Trophoblast cell (in vitro differentiated cells and primary cell): Measurements from ENCODE around the gene VPS16.

Experiments
- DNase-seq, 2 donors: peaks; one replicate each; pipeline ENCODE4 v3.0.0-alpha.2; 2016
- H2AFZ ChIP-seq: 2 replicates; pipeline ENCODE4 v1.6.1; 2013; ENCODE audit warnings: low read length, moderate library complexity, mild to moderate bottlenecking; ENCODE audit not compliant: insufficient read depth, poor library complexity
- H2AK5ac ChIP-seq: 2 replicates; pipeline ENCODE4 v1.6.1; 2013; ENCODE audit warnings: mild to moderate bottlenecking, low read length
- H2BK120ac ChIP-seq: 2 replicates; pipeline ENCODE4 v1.6.1; 2013; ENCODE audit warnings: low read length, mild to moderate bottlenecking, moderate library complexity; ENCODE audit not compliant: insufficient read depth, poor library complexity
- H2BK12ac ChIP-seq: 2 replicates; pipeline ENCODE4 v1.6.1; 2013; ENCODE audit warnings: mild to moderate bottlenecking, low read length, moderate library complexity
- H2BK5ac ChIP-seq: 2 replicates; pipeline ENCODE4 v1.6.1; 2013; ENCODE audit warnings: low read length, low read depth, moderate library complexity, mild to moderate bottlenecking; ENCODE audit not compliant: poor library complexity
- H3K14ac ChIP-seq: 2 replicates; pipeline ENCODE4 v1.6.1; 2013; ENCODE audit warnings: mild to moderate bottlenecking, low read length
- H3K18ac ChIP-seq: 2 replicates; pipeline ENCODE4 v1.6.1; 2013; ENCODE audit warnings: mild to moderate bottlenecking, low read length
- H3K23ac ChIP-seq: 2 replicates; pipeline ENCODE4 v1.6.1; 2013; ENCODE audit warnings: low read length
- H3K27ac ChIP-seq: 2 replicates; pipeline ENCODE4 v1.5.1; 2013; ENCODE audit warnings: low read depth, mild to moderate bottlenecking, inconsistent platforms, low read length, moderate library complexity
- H3K27me3 ChIP-seq: 2 replicates; pipeline ENCODE4 v1.6.1; 2013; ENCODE audit warnings: inconsistent platforms, mild to moderate bottlenecking, low read length, moderate library complexity; ENCODE audit not compliant: insufficient read depth
- H3K36me3 ChIP-seq, 2 experiments: 1 replicate in 1 of 2; 2 replicates in 1 of 2; pipeline ENCODE4 v1.6.1; 2013; ENCODE audit warnings: low read length in 2 of 2, mild to moderate bottlenecking in 2 of 2, moderate library complexity in 1 of 2; ENCODE audit not compliant: insufficient read depth in 2 of 2, control insufficient read depth in 1 of 2
- H3K4ac ChIP-seq: 2 replicates; pipeline ENCODE4 v1.6.1; 2013; ENCODE audit warnings: low read depth, mild to moderate bottlenecking, low read length, moderate library complexity
- H3K4me1 ChIP-seq, 2 experiments: 1 replicate in 1 of 2; 2 replicates in 1 of 2; pipeline ENCODE4 v1.6.1; 2013; ENCODE audit warnings: low read length in 2 of 2, mild to moderate bottlenecking in 2 of 2, moderate library complexity in 1 of 2; ENCODE audit not compliant: insufficient read depth in 2 of 2, control insufficient read depth in 1 of 2
- H3K4me2 ChIP-seq: 2 replicates; pipeline ENCODE4 v1.6.1; 2013; ENCODE audit warnings: inconsistent platforms, mild to moderate bottlenecking, low read length, moderate library complexity
- H3K4me3 ChIP-seq: 2 replicates; pipeline ENCODE4 v1.5.1; 2013; ENCODE audit warnings: mild to moderate bottlenecking, low read depth, low read length, inconsistent platforms
- H3K79me1 ChIP-seq: one replicate; pipeline ENCODE4 v1.6.1; 2013; ENCODE audit warnings: low read length
- H3K79me2 ChIP-seq: 2 replicates; pipeline ENCODE4 v1.6.1; 2013; ENCODE audit warnings: low read length, mild to moderate bottlenecking; ENCODE audit not compliant: control insufficient read depth, insufficient read depth, poor library complexity
- H3K9ac ChIP-seq: 2 replicates; pipeline ENCODE4 v1.6.1; 2013; ENCODE audit warnings: mild to moderate bottlenecking, low read length
- H3K9me3 ChIP-seq: 2 replicates; pipeline ENCODE4 v1.6.1; 2013; ENCODE audit warnings: low read depth, mild to moderate bottlenecking, control low read depth, inconsistent platforms, low read length; ENCODE audit not compliant: insufficient read depth
- H4K12ac ChIP-seq: 2 replicates; pipeline ENCODE4 v1.6.1; 2013; ENCODE audit warnings: low read depth, mild to moderate bottlenecking, low read length, moderate library complexity
- H4K8ac ChIP-seq: 2 replicates; pipeline ENCODE4 v1.6.1; 2013; ENCODE audit warnings: low read depth, mild to moderate bottlenecking, low read length, moderate library complexity
- H4K91ac ChIP-seq: one replicate; pipeline ENCODE4 v1.6.1; 2013; ENCODE audit warnings: low read depth, mild to moderate bottlenecking, low read length, moderate library complexity
- WGBS: extraction: QIAGEN DNeasy Blood & Tissue Kit; methylation state at CpG from one replicate; pipeline ENCODE4 v1.1.7; 2013; ENCODE audit warnings: missing lambda C conversion rate; ENCODE audit not compliant: insufficient read length, insufficient coverage; ENCODE audit errors: extremely low coverage; 5-methylcytosine and 5-hydroxymethylcytosine counted together

The VPS16 gene

GRCh38 chr20:2873010-2873746 is 32.6 kb downstream of the VPS16 start, which contains the start of gene PTPRA:
Gene PTPRA, plus strand, starts transcription at chr20:2873481. Its CDS starts 90,797 bp downstream, at chr20:2964278.
- H3K27me3 ChIP-seq = peaks cover 12% of the 10 kb centered on the region
- peak within 1 kb of the TSS; percentile 46 for H2BK120ac ChIP-seq
- H3K36me3 ChIP-seq = no peaks in the 10 kb centered on the region
- peak within 1 kb of the TSS; percentile 90 for H3K4me2 ChIP-seq
- H3K4ac ChIP-seq = peak within 1 kb of the TSS; percentile 88
- H3K4me1 ChIP-seq = peaks cover 10 to 16% of the 10 kb centered on the region in 2 experiments
- peak within 1 kb of the TSS; percentile 83 for H4K91ac ChIP-seq
- DNase-seq = peak; percentile 86 to 93
- peak within 1 kb of the TSS; percentile 86 for H3K27ac ChIP-seq
- peak within 1 kb of the TSS; percentile 74 for H2BK5ac ChIP-seq
- H3K79me2 ChIP-seq = peaks cover 3% of the 10 kb centered on the region
- H3K9ac ChIP-seq = peak within 1 kb of the TSS; percentile 94
- peak within 1 kb of the TSS; percentile 71 for H3K14ac ChIP-seq
- H3K79me1 ChIP-seq = peaks cover 7% of the 10 kb centered on the region
- H4K8ac ChIP-seq = peak within 1 kb of the TSS; percentile 91
- WGBS = no CpG with 5 or more reads among the region's 83 CpGs
- peak within 1 kb of the TSS; percentile 86 for H3K18ac ChIP-seq
- peak within 1 kb of the TSS; percentile 78 for H2AFZ ChIP-seq
- H4K12ac ChIP-seq = peak within 1 kb of the TSS; percentile 89
- H3K4me3 ChIP-seq = peak within 1 kb of the TSS; percentile 89
- H2AK5ac ChIP-seq = no peak within 1 kb of the TSS
- peaks cover 3% of the 10 kb centered on the region for H3K9me3 ChIP-seq
- H3K23ac ChIP-seq = no peak within 1 kb of the TSS
- H2BK12ac ChIP-seq = peak within 1 kb of the TSS; percentile 7

GRCh38 chr20:2873747-2874041 is 33.1 kb downstream of the VPS16 start:
- Histone ChIP-seq H3K9ac (peak overlapping the region; percentile 94), H3K14ac (peak overlapping the region; percentile 71), H3K18ac (peak overlapping the region; percentile 86), H3K9me3 (peaks cover 3% of the 10 kb centered on the region), H4K12ac (peak overlapping the region; percentile 89), H3K27ac (peak overlapping the region; percentile 86), H3K27me3 (peaks cover 12% of the 10 kb centered on the region), H2BK12ac (no peak overlapping the region), H2BK5ac (peak overlapping the region; percentile 74), H3K36me3 (no peaks in the 10 kb centered on the region), H2AFZ (peak overlapping the region; percentile 78), H3K4me3 (peak overlapping the region; percentile 89), H2AK5ac (no peak overlapping the region), H3K23ac (no peak overlapping the region), H3K4me2 (peak overlapping the region; percentile 90), H4K91ac (peak overlapping the region; percentile 83), H2BK120ac (peak overlapping the region; percentile 46), H4K8ac (peak overlapping the region; percentile 91), H3K4ac (peak overlapping the region; percentile 88), H3K4me1 (peaks cover 10 to 16% of the 10 kb centered on the region in 2 experiments), H3K79me2 (peaks cover 3% of the 10 kb centered on the region), H3K79me1 (peaks cover 7% of the 10 kb centered on the region)
- WGBS = no CpG with 5 or more reads among the region's 29 CpGs
- DNase-seq = peak; percentile 41 to 58

GRCh38 chr20:2874456-2874855 is 33.9 kb downstream of the VPS16 start:
- no CpG with 5 or more reads among the region's 7 CpGs for WGBS
- Histone ChIP-seq H4K91ac (no peak overlapping the region), H3K4ac (peak overlapping the region; percentile 40), H3K79me1 (peaks cover 7% of the 10 kb centered on the region), H3K9ac (no peak overlapping the region), H3K36me3 (no peaks in the 10 kb centered on the region), H3K14ac (no peak overlapping the region), H3K9me3 (peaks cover 3% of the 10 kb centered on the region), H3K23ac (no peak overlapping the region), H3K4me1 (peaks cover 10 to 16% of the 10 kb centered on the region in 2 experiments), H2AK5ac (no peak overlapping the region), H2BK5ac (no peak overlapping the region), H2BK12ac (no peak overlapping the region), H3K27ac (no peak overlapping the region), H3K79me2 (peaks cover 3% of the 10 kb centered on the region), H4K8ac (no peak overlapping the region), H3K4me3 (no peak overlapping the region), H3K27me3 (peaks cover 12% of the 10 kb centered on the region), H2BK120ac (no peak overlapping the region), H3K18ac (no peak overlapping the region), H3K4me2 (peak overlapping the region; percentile 5), H4K12ac (no peak overlapping the region), H2AFZ (no peak overlapping the region)
- no peak for DNase-seq

- Histone ChIP-seq H3K9ac (no peak overlapping the region), H4K12ac (no peak overlapping the region), H2BK12ac (no peak overlapping the region), H3K79me2 (peaks cover 3% of the 10 kb centered on the region), H2AK5ac (no peak overlapping the region), H3K14ac (no peak overlapping the region), H2BK5ac (no peak overlapping the region), H3K23ac (no peak overlapping the region), H4K91ac (no peak overlapping the region), H3K36me3 (no peaks in the 10 kb centered on the region), H3K27me3 (peaks cover 12% of the 10 kb centered on the region), H3K27ac (no peak overlapping the region), H3K79me1 (peaks cover 7% of the 10 kb centered on the region), H3K4me2 (no peak overlapping the region), H2AFZ (no peak overlapping the region), H4K8ac (no peak overlapping the region), H3K4ac (peak overlapping the region; percentile 29), H3K4me1 (peaks cover 10 to 13% of the 10 kb centered on the region in 2 experiments), H3K9me3 (peaks cover 3% of the 10 kb centered on the region), H2BK120ac (no peak overlapping the region), H3K4me3 (no peak overlapping the region), H3K18ac (no peak overlapping the region)
- no CpG with 5 or more reads among the region's 5 CpGs for WGBS
- no peak for DNase-seq
Observed at GRCh38 chr20:2875690-2876203, 35.2 kb downstream of the VPS16 start.
